Tibial nerve (tissue), 4 donors: ENCODE measurements around the gene AMBRA1. TPM values are rescaled to one million over a fixed set of nuclear protein-coding genes. Genes with fewer than 3 reads are reported as not detected.

ENCODE experiments used
- DNase-seq, 2 donors: peaks; one replicate each; pipeline ENCODE4 v3.0.0-alpha.2; 2019; ENCODE audit warnings: low spot score in 2 of 2
- H3K27ac ChIP-seq, 4 donors: fragments of 200-600 bp; sonication (generic) in 3 of 4; one replicate each; pipeline ENCODE4 v1.5.1; 2017 to 2019; ENCODE audit warnings: mild to moderate bottlenecking in 1 of 4
- H3K27me3 ChIP-seq, 2 donors: fragments of 200-600 bp; sonication (generic) in 1 of 2; one replicate each; pipeline versions ENCODE4 v1.5.1 to v1.6.0; 2017 to 2019
- H3K36me3 ChIP-seq, 3 donors: fragments of 200-600 bp; sonication (generic); one replicate each; pipeline ENCODE4 v1.5.1; 2018 to 2019
- H3K4me1 ChIP-seq, 4 donors: fragments of 200-600 bp; sonication (generic) in 3 of 4; one replicate each; pipeline ENCODE4 v1.5.1; 2017 to 2019
- H3K4me3 ChIP-seq, 4 donors: fragments of 200-600 bp; sonication (generic) in 3 of 4; one replicate each; pipeline ENCODE4 v1.5.1; 2017 to 2019; ENCODE audit warnings: mild to moderate bottlenecking in 1 of 4, moderate library complexity in 1 of 4
- H3K9me3 ChIP-seq, 4 donors: fragments of 200-600 bp; sonication (generic) in 3 of 4; one replicate each; pipeline ENCODE4 v1.5.1; 2017 to 2019
- CTCF ChIP-seq, 5 experiments: fragments of 200-600 bp in 3 of 5; fragments of 450-650 bp in 2 of 5; sonication (generic) in 3 of 5; IDR thresholded peaks; one replicate each; pipeline ENCODE4 v1.5.1; 2016 to 2019; ENCODE audit warnings: antibody characterized with exemption in 5 of 5, mild to moderate bottlenecking in 3 of 5, moderate library complexity in 2 of 5
- EP300 ChIP-seq, 2 donors: sonication (generic); formaldehyde crosslinking; IDR thresholded peaks; one replicate each; pipeline ENCODE4 v1.6.1; 2017; ENCODE audit warnings: antibody characterized with exemption in 2 of 2, mild to moderate bottlenecking in 1 of 2
- POLR2A ChIP-seq, 2 donors: fragments of 450-650 bp; IDR thresholded peaks; one replicate each; pipeline ENCODE4 v1.6.1; 2017; ENCODE audit warnings: antibody characterized with exemption in 2 of 2, mild to moderate bottlenecking in 2 of 2, moderate library complexity in 2 of 2
- WGBS, 2 donors: methylation state at CpG; one replicate each; pipeline ENCODE4 v1.1.5; 2018; 5-methylcytosine and 5-hydroxymethylcytosine counted together
- total RNA-seq, 4 donors: library from RNA; depleted of rRNA; stranded (reverse); fragments of >200 nt; gene quantifications; one replicate each; pipeline ENCODE4 v1.1.0, GENCODE V29; 2016

AMBRA1 gene
- total RNA-seq, 4 donors from 2014 or later: 31.0 to 43.7 (median 35.8) TPM

GRCh38 chr11:46471943-46472661, 121.7 kb downstream of the AMBRA1 start:
- no peak for DNase-seq
- H3K27ac ChIP-seq: no peak overlapping the region
- H3K4me1 ChIP-seq: peaks cover 0 to 19% (median 0%) of the 10 kb centered on the region in 4 donors
- H3K27me3 ChIP-seq: no peaks in the 10 kb centered on the region
- H3K36me3 ChIP-seq: peaks cover 0 to 10% (median 0%) of the 10 kb centered on the region in 3 donors
- 63 to 66% methylated on average over 5 of the region's 5 CpGs for WGBS, 2 donors
- TF ChIP-seq EP300 (IDR thresholded peaks at IDR 0.05) (no peak), CTCF (IDR thresholded peaks at IDR 0.05) (no peak), POLR2A (IDR thresholded peaks at IDR 0.05) (no peak)
- no peaks in the 10 kb centered on the region for H3K9me3 ChIP-seq
- no peak overlapping the region for H3K4me3 ChIP-seq

GRCh38 chr11:46469926-46470325, 123.9 kb downstream of the AMBRA1 start:
- Histone ChIP-seq H3K27ac (no peak overlapping the region), H3K27me3 (no peaks in the 10 kb centered on the region), H3K36me3 (peaks cover 0 to 10% (median 0%) of the 10 kb centered on the region in 3 donors), H3K4me3 (no peak overlapping the region), H3K9me3 (no peaks in the 10 kb centered on the region), H3K4me1 (peaks cover 0 to 19% (median 0%) of the 10 kb centered on the region in 4 donors)
- DNase-seq: no peak
- TF ChIP-seq CTCF (IDR thresholded peaks at IDR 0.05) (no peak), POLR2A (IDR thresholded peaks at IDR 0.05) (no peak), EP300 (IDR thresholded peaks at IDR 0.05) (no peak)
- WGBS, 2 donors: 83 to 86% methylated on average over 4 of the region's 4 CpGs

- 91 to 93% methylated on average over 1 of the region's 1 CpG for WGBS, 2 donors
- no peak for TF ChIP-seq POLR2A (IDR thresholded peaks at IDR 0.05)
- Histone ChIP-seq H3K27me3 (no peaks in the 10 kb centered on the region), H3K4me1 (peaks cover 0 to 11% (median 0%) of the 10 kb centered on the region in 4 donors), H3K27ac (no peak overlapping the region), H3K36me3 (peaks cover 0 to 10% (median 0%) of the 10 kb centered on the region in 3 donors), H3K9me3 (no peaks in the 10 kb centered on the region), H3K4me3 (no peak overlapping the region)
- no peak for DNase-seq
Observed at GRCh38 chr11:46465683-46466082, 128.1 kb downstream of the AMBRA1 start.

GRCh38 chr11:46463701-46464421, 130.0 kb downstream of the AMBRA1 start:
- Histone ChIP-seq H3K27ac (no peak overlapping the region), H3K9me3 (no peaks in the 10 kb centered on the region), H3K27me3 (no peaks in the 10 kb centered on the region), H3K36me3 (peaks cover 0 to 10% (median 0%) of the 10 kb centered on the region in 3 donors), H3K4me3 (no peak overlapping the region), H3K4me1 (peaks cover 0 to 11% (median 0%) of the 10 kb centered on the region in 4 donors)
- 43 to 45% methylated on average over 5 of the region's 5 CpGs for WGBS, 2 donors
- no peak for DNase-seq
- TF ChIP-seq EP300 (IDR thresholded peaks at IDR 0.05): no peak
- TF ChIP-seq CTCF (IDR thresholded peaks at IDR 0.05): no peak
- no peak for TF ChIP-seq POLR2A (IDR thresholded peaks at IDR 0.05)

DNA sequence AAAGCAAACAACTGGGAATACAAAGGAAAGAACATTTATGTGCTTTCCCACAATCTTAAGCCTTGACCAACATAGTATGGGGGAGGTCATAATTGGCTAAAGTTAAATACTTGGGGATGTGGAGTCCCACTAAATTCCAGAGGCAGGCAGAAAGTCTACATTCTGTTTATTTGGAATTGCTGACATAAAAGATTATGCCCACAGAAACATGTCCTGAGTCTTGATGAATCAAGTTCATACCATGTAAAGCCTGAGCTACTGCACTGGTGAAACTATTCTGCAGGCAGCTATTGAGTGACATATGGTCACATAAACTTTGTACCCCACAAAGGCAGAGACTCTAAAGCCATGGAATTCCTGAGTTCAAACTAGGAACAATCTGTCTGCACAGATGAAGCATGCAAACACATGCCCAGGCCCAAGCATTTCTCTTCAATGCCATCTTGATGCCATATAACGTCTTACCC, 132.3 kb downstream of the AMBRA1 start:
- no peak for DNase-seq
- Histone ChIP-seq H3K4me3 (no peak overlapping the region), H3K27ac (no peak overlapping the region), H3K36me3 (no peaks in the 10 kb centered on the region), H3K4me1 (peaks cover 0 to 11% (median 0%) of the 10 kb centered on the region in 4 donors), H3K9me3 (no peaks in the 10 kb centered on the region), H3K27me3 (no peaks in the 10 kb centered on the region)
- TF ChIP-seq EP300 (IDR thresholded peaks at IDR 0.05) (no peak), POLR2A (IDR thresholded peaks at IDR 0.05) (no peak), CTCF (IDR thresholded peaks at IDR 0.05) (no peak)
- 32 to 57% methylated on average over 1 of the region's 1 CpG for WGBS, 2 donors
